NB4 (cell line): ENCODE measurements around the gene RUBCN.
"Not testable (repeated sequence)": the region's sequence is repeated elsewhere in the genome, so short reads cannot be mapped to it uniquely, and the experiment has no call there.

Experiments used
- DNase-seq: peaks from one replicate; pipeline ENCODE4 v3.0.0; 2010; ENCODE audit warnings: low read depth
- H3K4me3 ChIP-seq: one replicate; pipeline ENCODE4 v1.5.1; 2011; ENCODE audit warnings: mild to moderate bottlenecking, low read depth, low read length, moderate library complexity
- CTCF ChIP-seq: IDR thresholded peaks from one replicate; pipeline ENCODE4 v1.5.1; 2012; ENCODE audit warnings: low read depth, low read length
- MAX ChIP-seq: IDR thresholded peaks from 2 replicates; pipeline ENCODE4 v1.6.1; 2011; ENCODE audit warnings: low read depth, low read length
- MYC ChIP-seq: IDR thresholded peaks from 2 replicates; pipeline ENCODE4 v1.6.1; 2011; ENCODE audit warnings: low read depth, low read length
- POLR2A ChIP-seq: IDR thresholded peaks from 2 replicates; pipeline ENCODE4 v1.6.1; 2011; ENCODE audit warnings: mild to moderate bottlenecking; ENCODE audit not compliant: insufficient read length; ENCODE audit errors: extremely low read depth

Gene RUBCN

GRCh38 chr3:197713477-197713822 is 23.3 kb downstream of the RUBCN start:
- no peak for DNase-seq
- TF ChIP-seq POLR2A (no peak), MAX (no peak), MYC (no peak), CTCF (no peak)
- H3K4me3 ChIP-seq: no peak overlapping the region

- peak overlapping the region; percentile 56 for H3K4me3 ChIP-seq
- no peak for TF ChIP-seq MAX
- TF ChIP-seq MYC: no peak
- no peak for TF ChIP-seq POLR2A
- TF ChIP-seq CTCF: no peak
- DNase-seq: peak; percentile 89
These were observed 24.6 kb downstream of the RUBCN start for GRCh38 chr3:197711973-197712707.

GRCh38 chr3:197710965-197711364 is 25.7 kb downstream of the RUBCN start:
- not testable (repeated sequence) for DNase-seq

GRCh38 chr3:197709135-197709534 is 27.6 kb downstream of the RUBCN start:
- DNase-seq: peak; percentile 60
- no peak for TF ChIP-seq POLR2A
- no peak for TF ChIP-seq CTCF
- TF ChIP-seq MAX: no peak
- no peak for TF ChIP-seq MYC
- no peak overlapping the region for H3K4me3 ChIP-seq

More at GRCh38 chr3:197710965-197711364, 25.7 kb downstream of the RUBCN start:
- H3K4me3 ChIP-seq: not testable (repeated sequence)

- H3K4me3 ChIP-seq: no peak overlapping the region
- no peak for TF ChIP-seq POLR2A
- TF ChIP-seq CTCF: no peak
- TF ChIP-seq MYC: no peak
- TF ChIP-seq MAX: no peak
- no peak for DNase-seq
These were observed 30.0 kb downstream of the RUBCN start for GRCh38 chr3:197706658-197707057.

- no peak for DNase-seq
- TF ChIP-seq MYC: no peak
- no peak for TF ChIP-seq CTCF
- no peak for TF ChIP-seq MAX
- TF ChIP-seq POLR2A: no peak
- H3K4me3 ChIP-seq: no peak overlapping the region
These were observed 34.9 kb downstream of the RUBCN start for GRCh38 chr3:197701841-197702240.
